Measurements from ENCODE around the gene ALX1.

ALX1 gene

GRCh38 chr12:85277191-85277590, 2.8 kb upstream of the ALX1 start:
- no peaks in the 10 kb centered on the region for H3K36me3 ChIP-seq (ENCODE audit: control insufficient read depth, insufficient read depth, low read length, severe bottlenecking)
- peaks cover 8% of the 10 kb centered on the region for H3K4me1 ChIP-seq (ENCODE audit: control insufficient read depth, insufficient read depth, low read length)
- H3K9ac ChIP-seq (ENCODE audit: low read length): no peak overlapping the region
- peaks cover 3% of the 10 kb centered on the region for H3K9me3 ChIP-seq (ENCODE audit: control insufficient read depth, low read length)
- H3K27me3 ChIP-seq (replicated peaks; ENCODE audit: control insufficient read depth, insufficient read depth, low read length): peaks cover 44% of the 10 kb centered on the region
- H3K4me3 ChIP-seq (ENCODE audit: low read length): no peak overlapping the region
- DNase-seq (ENCODE audit: low read depth): no peak

- DNase-seq (ENCODE audit: low read depth): no peak
- peaks cover 8% of the 10 kb centered on the region for H3K4me1 ChIP-seq (ENCODE audit: control insufficient read depth, insufficient read depth, low read length)
Observed at GRCh38 chr12:85277900-85278597, 2.0 kb upstream of the ALX1 start.

GRCh38 chr12:85278598-85279448, 1.2 kb upstream of the ALX1 start:
- Histone ChIP-seq H3K4me3 (ENCODE audit: low read length) (peak overlapping the region; percentile 89), H3K9ac (ENCODE audit: low read length) (peak overlapping the region; percentile 71), H3K4me1 (ENCODE audit: control insufficient read depth, insufficient read depth, low read length) (no peaks in the 10 kb centered on the region), H3K36me3 (ENCODE audit: control insufficient read depth, insufficient read depth, low read length, severe bottlenecking) (no peaks in the 10 kb centered on the region), H3K27me3 (replicated peaks; ENCODE audit: control insufficient read depth, insufficient read depth, low read length) (peaks cover 30% of the 10 kb centered on the region), H3K9me3 (ENCODE audit: control insufficient read depth, low read length) (peaks cover 3% of the 10 kb centered on the region)
- no peak for DNase-seq (ENCODE audit: low read depth)

More at GRCh38 chr12:85277900-85278597, 2.0 kb upstream of the ALX1 start:
- Histone ChIP-seq H3K27me3 (replicated peaks; ENCODE audit: control insufficient read depth, insufficient read depth, low read length) (peaks cover 38% of the 10 kb centered on the region), H3K9ac (ENCODE audit: low read length) (no peak overlapping the region), H3K36me3 (ENCODE audit: control insufficient read depth, insufficient read depth, low read length, severe bottlenecking) (no peaks in the 10 kb centered on the region), H3K4me3 (ENCODE audit: low read length) (no peak overlapping the region), H3K9me3 (ENCODE audit: control insufficient read depth, low read length) (peaks cover 3% of the 10 kb centered on the region)

GRCh38 chr12:85279449-85280164, 413 bp upstream of the ALX1 start:
- DNase-seq (ENCODE audit: low read depth): peak; percentile 58
- Histone ChIP-seq H3K4me1 (ENCODE audit: control insufficient read depth, insufficient read depth, low read length) (no peaks in the 10 kb centered on the region), H3K9me3 (ENCODE audit: control insufficient read depth, low read length) (no peaks in the 10 kb centered on the region), H3K27me3 (replicated peaks; ENCODE audit: control insufficient read depth, insufficient read depth, low read length) (peaks cover 22% of the 10 kb centered on the region), H3K9ac (ENCODE audit: low read length) (peak overlapping the region; percentile 85), H3K4me3 (ENCODE audit: low read length) (peak overlapping the region; percentile 89), H3K36me3 (ENCODE audit: control insufficient read depth, insufficient read depth, low read length, severe bottlenecking) (no peaks in the 10 kb centered on the region)

- no peak for DNase-seq (ENCODE audit: low read depth)
- H3K9me3 ChIP-seq (ENCODE audit: control insufficient read depth, low read length): no peaks in the 10 kb centered on the region
- no peaks in the 10 kb centered on the region for H3K4me1 ChIP-seq (ENCODE audit: control insufficient read depth, insufficient read depth, low read length)
- H3K27me3 ChIP-seq (replicated peaks; ENCODE audit: control insufficient read depth, insufficient read depth, low read length): peaks cover 11% of the 10 kb centered on the region
- no peaks in the 10 kb centered on the region for H3K36me3 ChIP-seq (ENCODE audit: control insufficient read depth, insufficient read depth, low read length, severe bottlenecking)
- peak overlapping the region; percentile 85 for H3K9ac ChIP-seq (ENCODE audit: low read length)
- H3K4me3 ChIP-seq (ENCODE audit: low read length): peak overlapping the region; percentile 89
Observed at GRCh38 chr12:85280984-85281630, 1.1 kb downstream of the ALX1 start.

- Histone ChIP-seq H3K4me3 (ENCODE audit: low read length) (peak overlapping the region; percentile 89), H3K9ac (ENCODE audit: low read length) (peak overlapping the region; percentile 85), H3K36me3 (ENCODE audit: control insufficient read depth, insufficient read depth, low read length, severe bottlenecking) (no peaks in the 10 kb centered on the region), H3K4me1 (ENCODE audit: control insufficient read depth, insufficient read depth, low read length) (no peaks in the 10 kb centered on the region), H3K9me3 (ENCODE audit: control insufficient read depth, low read length) (no peaks in the 10 kb centered on the region), H3K27me3 (replicated peaks; ENCODE audit: control insufficient read depth, insufficient read depth, low read length) (peaks cover 11% of the 10 kb centered on the region)
- DNase-seq (ENCODE audit: low read depth): peak; percentile 13
Observed at GRCh38 chr12:85281636-85282312, 1.8 kb downstream of the ALX1 start.

GRCh38 chr12:85283560-85283959, 3.5 kb downstream of the ALX1 start:
- Histone ChIP-seq H3K4me1 (ENCODE audit: control insufficient read depth, insufficient read depth, low read length) (no peaks in the 10 kb centered on the region), H3K9ac (ENCODE audit: low read length) (no peak overlapping the region), H3K4me3 (ENCODE audit: low read length) (no peak overlapping the region), H3K27me3 (replicated peaks; ENCODE audit: control insufficient read depth, insufficient read depth, low read length) (peaks cover 10% of the 10 kb centered on the region), H3K36me3 (ENCODE audit: control insufficient read depth, insufficient read depth, low read length, severe bottlenecking) (no peaks in the 10 kb centered on the region), H3K9me3 (ENCODE audit: control insufficient read depth, low read length) (no peaks in the 10 kb centered on the region)
- no peak for DNase-seq (ENCODE audit: low read depth)

- H3K9ac ChIP-seq (ENCODE audit: low read length): no peak overlapping the region
- no peaks in the 10 kb centered on the region for H3K36me3 ChIP-seq (ENCODE audit: control insufficient read depth, insufficient read depth, low read length, severe bottlenecking)
- no peaks in the 10 kb centered on the region for H3K27me3 ChIP-seq (replicated peaks; ENCODE audit: control insufficient read depth, insufficient read depth, low read length)
- no peak overlapping the region for H3K4me3 ChIP-seq (ENCODE audit: low read length)
- no peak for DNase-seq (ENCODE audit: low read depth)
- H3K9me3 ChIP-seq (ENCODE audit: control insufficient read depth, low read length): no peaks in the 10 kb centered on the region
- H3K4me1 ChIP-seq (ENCODE audit: control insufficient read depth, insufficient read depth, low read length): no peaks in the 10 kb centered on the region
Observed at GRCh38 chr12:85296362-85296761, 16.3 kb downstream of the ALX1 start.

- H3K9ac ChIP-seq (ENCODE audit: low read length): no peak overlapping the region
- H3K27me3 ChIP-seq (replicated peaks; ENCODE audit: control insufficient read depth, insufficient read depth, low read length): no peaks in the 10 kb centered on the region
- DNase-seq (ENCODE audit: low read depth): no peak
- no peaks in the 10 kb centered on the region for H3K4me1 ChIP-seq (ENCODE audit: control insufficient read depth, insufficient read depth, low read length)
- H3K4me3 ChIP-seq (ENCODE audit: low read length): no peak overlapping the region
- no peaks in the 10 kb centered on the region for H3K36me3 ChIP-seq (ENCODE audit: control insufficient read depth, insufficient read depth, low read length, severe bottlenecking)
- H3K9me3 ChIP-seq (ENCODE audit: control insufficient read depth, low read length): no peaks in the 10 kb centered on the region
Observed at GRCh38 chr12:85299053-85299452, 19.0 kb downstream of the ALX1 start.

- Histone ChIP-seq H3K4me1 (ENCODE audit: control insufficient read depth, insufficient read depth, low read length) (no peaks in the 10 kb centered on the region), H3K9ac (ENCODE audit: low read length) (no peak overlapping the region), H3K4me3 (ENCODE audit: low read length) (no peak overlapping the region), H3K27me3 (replicated peaks; ENCODE audit: control insufficient read depth, insufficient read depth, low read length) (no peaks in the 10 kb centered on the region), H3K36me3 (ENCODE audit: control insufficient read depth, insufficient read depth, low read length, severe bottlenecking) (no peaks in the 10 kb centered on the region), H3K9me3 (ENCODE audit: control insufficient read depth, low read length) (no peaks in the 10 kb centered on the region)
- no peak for DNase-seq (ENCODE audit: low read depth)
Observed at GRCh38 chr12:85301051-85301450, 21.0 kb downstream of the ALX1 start.

All from adipocyte (in vitro differentiated cells).